Nucleus accumbens (tissue), 56 donors: ENCODE data around the gene EEF1E1.

Experiments used
- DNase-seq, 56 donors: peaks; one replicate each; lab custom pipeline; 2025; lab: John Stamatoyannopoulos, UW

The EEF1E1 gene

DNA sequence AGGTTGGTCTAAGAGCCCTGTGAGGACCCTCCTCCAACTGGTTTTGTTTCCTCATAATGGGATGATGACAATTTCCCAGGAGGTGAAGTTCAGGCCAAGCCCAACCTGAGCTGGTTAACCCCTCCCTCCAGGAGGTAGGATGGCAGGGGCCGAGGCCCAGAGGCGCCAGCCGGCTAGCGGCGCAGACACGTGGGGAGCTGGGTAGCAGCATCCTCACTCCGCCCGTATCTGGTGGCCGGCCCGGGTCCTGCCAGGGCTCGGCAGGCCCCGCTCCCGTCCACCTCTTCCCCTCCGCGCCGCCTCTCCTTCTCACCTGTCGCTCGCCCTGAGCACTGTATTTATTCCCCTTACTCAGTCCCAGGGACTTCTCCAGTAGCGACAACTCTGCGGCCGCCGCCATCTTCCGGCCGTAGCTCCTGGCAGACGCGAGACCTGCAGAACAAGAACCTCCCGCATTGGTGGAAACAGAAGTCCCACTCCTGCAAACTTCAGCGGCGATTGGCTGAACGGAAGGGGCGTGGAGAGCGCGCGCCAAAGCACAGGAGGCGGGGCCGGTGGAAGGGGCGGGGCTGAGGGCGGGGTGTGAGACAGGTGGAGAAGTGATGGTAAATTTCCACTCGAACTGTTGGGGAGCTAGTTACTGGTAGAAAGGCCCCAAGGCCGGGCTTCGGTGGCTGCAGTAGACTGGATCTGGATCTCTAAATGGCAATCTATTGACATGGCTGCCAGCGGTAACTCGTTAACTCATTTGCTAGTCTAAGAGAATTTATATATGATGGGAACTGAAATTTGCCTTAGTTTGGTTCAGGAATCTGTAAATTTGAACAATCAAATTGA, at the start of gene EEF1E1:
Gene EEF1E1, minus strand, starts transcription at position 427 of the 837 bp plus-strand sequence. Its CDS starts 27 bp downstream, at position 400.
- DNase-seq, result peak; percentile 55 to 98 (median 92)

DNA sequence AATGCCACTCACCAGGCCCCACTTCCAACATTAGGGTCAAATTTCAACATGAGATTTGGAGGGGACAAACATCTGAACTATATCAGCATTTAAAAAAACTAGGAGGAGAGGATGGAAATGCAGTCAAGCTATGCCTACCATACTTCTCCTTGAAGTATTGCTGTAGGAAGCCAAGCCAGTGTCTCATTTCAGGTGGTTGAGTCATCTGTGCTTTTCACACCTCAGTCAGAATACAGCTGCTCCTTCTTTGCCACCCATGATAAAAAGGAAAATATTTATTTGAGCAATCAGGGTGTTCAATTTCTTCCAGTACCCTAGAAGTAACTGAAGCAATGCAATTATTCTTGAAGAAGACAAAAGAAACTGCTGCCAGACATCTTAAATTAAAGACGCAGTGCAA, 47.0 kb upstream of the EEF1E1 start:
- no peak for DNase-seq

DNA sequence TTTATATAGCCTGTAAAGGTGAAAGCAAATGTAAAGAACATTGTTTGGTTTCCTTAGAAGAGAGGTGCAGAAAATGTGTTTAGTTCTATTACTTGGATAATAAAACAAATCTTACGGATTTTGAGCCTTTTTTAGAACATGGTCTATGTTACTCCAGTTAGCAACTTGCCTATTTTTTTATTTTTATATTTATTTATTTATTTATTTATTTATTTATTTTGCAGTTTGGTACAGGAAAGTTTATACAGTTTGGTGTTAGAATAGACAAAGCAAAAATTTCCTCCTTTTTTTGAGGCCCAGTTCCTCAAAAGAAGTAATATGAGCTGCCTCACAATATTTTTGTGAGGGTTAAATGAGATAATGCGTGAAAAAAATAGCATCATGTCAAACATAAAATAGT, 41.6 kb upstream of the EEF1E1 start:
- no peak for DNase-seq

DNA sequence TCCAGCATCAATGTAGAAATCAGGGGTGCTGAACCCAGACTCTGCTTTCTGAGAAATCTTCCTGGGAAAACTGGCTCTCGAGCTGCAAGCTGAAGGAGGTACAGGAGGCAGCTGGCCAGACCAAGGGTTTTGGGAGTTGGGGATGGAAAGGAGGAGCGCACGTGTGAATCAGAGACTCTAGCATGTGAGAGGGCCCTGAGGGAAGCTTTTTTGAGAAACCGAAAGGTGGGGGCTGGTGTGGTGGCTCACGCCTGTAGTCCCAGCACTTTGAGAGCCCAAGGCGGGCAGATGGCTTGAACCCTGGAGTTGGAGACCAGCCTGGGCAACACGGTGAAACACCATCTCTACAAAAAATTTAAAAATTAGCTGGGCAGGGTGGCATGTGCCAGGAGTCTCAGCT, 37.1 kb upstream of the EEF1E1 start:
- DNase-seq, result no peak

DNA sequence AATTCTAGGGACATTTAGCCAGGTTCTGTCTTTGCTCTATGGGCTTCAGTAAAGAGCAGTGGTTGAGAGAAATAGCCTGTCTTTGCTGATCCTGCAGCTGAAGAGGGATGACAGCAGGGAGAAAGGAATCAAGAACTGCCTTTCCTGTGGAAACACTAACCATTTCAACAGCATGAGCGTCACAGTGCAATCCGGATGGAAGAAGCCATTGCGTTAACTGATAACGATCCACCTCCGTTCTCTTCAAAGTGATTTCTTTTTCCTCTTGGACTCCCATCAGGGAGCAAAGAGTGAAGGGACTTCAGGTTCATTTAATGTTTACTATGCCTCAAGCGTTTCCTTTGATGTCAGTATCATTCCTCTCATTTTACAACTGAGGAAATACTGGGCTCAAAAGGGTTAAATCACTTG, 35.2 kb upstream of the EEF1E1 start:
- DNase-seq, result no peak

DNA sequence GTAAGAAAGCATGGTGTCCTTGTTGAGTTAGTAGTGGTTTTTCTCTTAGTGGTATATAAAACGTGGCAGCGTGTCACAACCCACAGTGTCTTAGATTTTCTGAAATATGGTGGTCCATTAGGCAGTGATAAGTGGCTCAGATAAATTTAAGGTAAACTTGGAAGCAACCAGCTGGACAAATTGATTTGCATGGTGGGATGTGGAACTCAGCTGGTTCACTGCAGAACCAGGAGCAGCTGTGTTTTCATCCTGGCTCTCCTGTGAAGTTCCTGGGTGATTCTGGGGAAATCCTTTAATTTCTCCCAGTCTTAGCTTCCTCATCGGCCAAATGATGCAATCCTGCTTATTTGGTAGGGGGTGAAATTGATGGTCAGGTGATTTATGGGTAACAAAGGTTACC, 32.9 kb upstream of the EEF1E1 start:
- DNase-seq, result no peak

DNA sequence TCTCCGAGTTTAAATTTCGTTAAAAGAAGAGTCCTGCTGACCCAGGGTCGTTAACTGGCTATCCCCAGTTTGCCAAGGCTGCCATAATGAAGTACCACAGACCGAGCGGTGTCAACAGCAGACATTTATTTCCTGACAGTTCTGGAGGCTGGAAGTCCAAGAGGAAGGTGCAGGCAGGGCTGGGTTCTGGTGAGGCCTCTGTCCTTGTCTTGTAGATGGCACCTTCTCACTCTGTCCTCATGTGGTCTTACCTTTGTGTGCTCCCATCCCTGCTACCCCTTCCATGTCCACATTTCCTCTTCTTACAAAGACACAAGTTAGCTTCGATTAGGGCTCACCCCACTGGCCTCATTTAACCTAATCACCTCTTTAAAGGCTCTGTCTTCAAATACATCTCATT, 29.8 kb upstream of the EEF1E1 start:
- no peak for DNase-seq

DNA sequence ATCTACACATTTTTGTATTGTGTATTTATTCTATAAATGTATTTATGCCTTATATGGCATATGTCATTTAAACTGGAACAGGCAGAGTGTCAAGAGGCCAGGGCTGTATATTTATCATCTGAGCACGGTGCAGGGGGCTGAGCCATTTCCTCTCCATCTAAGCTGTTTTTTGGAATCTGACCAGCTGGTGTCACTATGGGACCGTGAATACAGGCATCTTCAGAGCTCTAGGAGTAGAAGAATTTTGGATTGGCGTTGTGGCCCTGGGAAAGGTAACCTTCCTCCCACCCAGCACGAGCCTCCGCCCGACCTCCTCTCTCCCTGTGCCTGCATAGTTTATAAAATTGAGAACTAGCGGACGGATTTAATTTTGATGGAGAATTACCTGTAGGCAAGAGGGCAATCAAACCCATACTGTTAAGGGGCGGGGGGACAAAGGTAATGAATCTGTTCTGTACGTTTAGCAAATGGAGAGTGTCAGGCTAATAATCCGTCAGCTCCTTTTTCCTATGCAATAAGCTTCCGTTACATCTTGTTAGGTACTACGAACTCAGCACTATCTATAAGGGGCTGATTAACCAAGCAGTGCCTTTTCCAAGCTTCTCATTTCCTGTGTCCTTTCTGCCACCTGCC, 29.0 kb upstream of the EEF1E1 start:
- DNase-seq, result peak in 35 of 56 donors; percentile 0 to 69 (median 16)

DNA sequence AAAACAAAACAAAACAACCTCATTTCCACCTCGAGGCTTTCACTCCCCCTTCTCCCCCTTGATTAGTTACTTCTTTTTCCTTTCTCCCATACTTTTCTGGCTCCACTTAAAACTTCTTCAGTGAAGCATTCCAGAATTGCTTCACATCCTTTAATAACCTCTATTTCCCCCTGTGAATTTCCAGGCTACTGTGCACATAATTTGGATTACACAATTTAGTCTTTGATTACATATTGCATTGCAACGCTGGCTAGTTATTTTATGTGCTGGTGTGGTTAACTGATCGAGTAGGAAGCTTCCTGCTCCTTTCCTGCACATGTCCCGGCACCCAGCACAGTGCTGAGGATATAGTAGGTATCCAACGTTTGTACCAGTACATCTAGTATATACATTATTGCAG, 28.1 kb upstream of the EEF1E1 start:
- DNase-seq, result no peak

DNA sequence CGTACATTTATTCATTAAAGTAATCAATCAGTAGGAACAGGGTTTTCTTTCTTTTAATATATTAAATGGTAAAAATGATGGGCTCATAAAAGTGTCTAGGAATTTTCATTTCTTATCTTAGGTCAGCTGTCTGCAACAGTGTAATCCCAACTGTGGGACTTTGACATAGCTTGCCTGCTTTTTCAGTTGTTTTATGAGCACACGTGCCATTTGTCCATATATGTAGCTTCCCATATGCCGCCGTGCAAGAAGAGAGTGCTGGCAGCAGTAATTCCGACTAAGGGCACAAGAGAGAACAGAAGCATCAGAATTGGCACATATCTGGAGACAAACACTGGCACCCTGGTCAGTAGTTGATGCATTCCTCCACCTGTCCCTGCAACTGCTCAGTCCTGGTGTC, 20.9 kb upstream of the EEF1E1 start:
- DNase-seq, result no peak

DNA sequence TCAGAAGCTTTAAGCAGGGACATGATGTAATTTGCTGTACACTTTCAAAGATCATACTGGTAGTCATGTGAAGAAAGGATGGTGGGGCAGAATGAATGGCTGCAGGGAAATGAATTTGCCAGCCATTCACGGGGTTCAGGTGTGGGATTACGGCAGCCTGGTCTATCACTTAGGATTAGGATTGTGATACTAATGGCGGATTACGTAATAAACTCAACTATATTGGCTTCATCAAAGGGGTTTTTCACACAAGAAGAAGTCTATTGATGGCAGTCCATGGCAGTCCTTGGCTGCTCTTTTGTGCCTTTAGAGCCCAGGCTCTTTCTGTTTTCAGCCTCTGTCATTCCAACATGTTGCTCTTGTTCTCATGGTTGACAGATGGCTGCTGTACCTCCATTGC, 12.6 kb upstream of the EEF1E1 start:
- no peak for DNase-seq

DNA sequence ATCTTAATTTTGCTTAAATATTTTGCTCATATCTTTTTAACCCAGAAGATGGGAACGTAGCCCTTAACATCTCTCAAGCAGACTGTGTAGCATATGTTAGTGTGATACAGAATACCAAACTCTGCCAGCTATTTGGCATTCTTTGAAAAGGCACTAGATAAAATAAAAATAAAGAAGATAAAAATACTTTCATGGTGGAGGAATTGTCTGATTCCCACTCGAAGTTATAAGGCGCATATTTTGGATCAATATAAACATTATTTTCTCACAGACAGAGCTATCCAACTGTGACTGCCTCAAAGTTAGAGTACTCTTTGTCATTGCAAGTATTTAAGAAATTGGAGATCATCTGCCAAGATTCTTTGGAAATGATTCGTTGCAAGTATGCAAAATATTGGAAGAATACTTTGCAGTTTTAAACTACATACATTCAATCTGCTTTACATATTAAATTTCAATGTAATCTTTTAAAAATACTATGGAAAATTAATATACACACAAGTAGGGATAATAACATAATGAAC, 10.8 kb upstream of the EEF1E1 start:
- no peak for DNase-seq

DNA sequence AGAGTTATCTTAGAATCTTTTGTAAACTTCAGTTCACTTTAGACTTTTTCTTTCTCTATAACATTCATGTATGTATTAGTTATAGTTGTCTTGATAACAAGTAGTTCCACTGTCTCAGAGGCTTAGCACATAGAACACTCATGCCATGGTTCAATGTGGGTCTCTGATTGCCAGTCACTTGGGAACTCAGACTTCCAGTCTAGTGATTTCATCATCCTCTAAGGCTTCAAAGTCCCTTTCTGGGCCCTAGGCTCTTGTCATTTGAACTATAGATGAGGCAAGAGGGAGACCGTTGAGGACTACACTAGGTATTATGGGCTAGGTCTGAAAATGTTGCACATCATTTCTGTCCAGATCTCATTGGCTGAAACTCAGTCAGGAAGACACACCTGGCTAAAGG, 8.4 kb upstream of the EEF1E1 start:
- DNase-seq, result no peak

DNA sequence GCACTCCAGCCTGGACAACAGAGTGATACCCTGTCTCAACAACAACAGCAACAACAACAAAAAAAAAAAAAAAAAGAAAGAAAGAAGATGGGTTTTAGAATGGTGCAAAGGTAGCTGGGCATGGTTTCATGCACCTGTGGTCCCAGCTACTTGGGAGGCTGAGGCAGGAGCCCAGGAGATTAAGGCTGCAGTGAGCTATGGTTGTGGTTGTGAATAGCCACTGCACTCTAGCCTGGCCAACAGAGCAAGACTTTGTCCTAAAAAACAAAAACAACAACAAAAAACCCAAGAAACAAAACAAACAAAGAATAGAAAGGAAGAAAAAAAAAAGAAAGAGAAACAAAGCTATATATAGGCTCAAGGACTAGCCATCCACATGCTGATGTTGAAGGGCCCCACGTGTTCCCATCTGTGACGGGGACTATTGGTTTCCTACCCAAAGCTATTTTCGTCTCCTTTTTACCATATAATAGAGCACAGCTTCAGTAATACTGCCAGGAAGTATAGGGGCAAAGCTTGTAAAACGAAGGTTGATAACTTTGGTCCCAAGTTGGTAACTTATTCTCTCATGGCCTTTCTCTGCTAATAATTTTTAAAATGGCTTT, 7.9 kb upstream of the EEF1E1 start:
- no peak for DNase-seq

DNA sequence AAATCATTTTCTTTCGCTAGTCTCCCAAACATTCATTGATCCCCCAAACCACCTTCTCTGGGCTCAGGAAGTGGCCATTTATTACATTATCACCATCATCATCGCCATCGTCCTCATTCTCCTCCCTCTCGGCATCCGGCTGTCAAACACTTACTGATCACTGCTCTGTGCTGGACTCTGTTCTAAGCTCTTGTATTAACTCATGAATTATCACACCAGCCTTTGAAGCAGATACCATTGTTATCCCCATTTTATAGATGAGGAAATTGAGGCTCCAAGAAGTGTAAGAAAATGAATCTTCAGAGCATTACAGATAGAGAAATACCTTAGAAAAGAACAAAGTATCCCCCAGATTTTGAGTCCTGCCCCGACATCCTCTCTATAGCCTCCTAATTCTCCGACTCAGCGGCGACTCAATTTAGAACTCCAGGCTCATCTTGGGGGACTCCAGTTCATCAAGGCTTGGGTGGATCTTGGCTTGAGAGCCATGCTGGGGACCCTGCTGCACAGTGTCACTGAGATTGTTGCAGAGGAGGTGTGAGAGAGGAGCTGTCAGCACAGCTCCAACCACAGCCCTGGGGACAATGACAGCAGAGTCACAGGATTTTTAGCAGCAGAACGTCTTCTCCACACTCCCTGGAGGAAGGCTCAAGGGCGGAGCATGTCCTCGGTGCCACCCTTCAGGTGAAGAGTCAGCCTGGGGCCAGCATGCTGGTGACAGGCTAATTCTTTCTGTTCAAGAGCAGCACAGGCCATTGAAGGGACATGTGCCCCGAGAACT, 6.6 kb upstream of the EEF1E1 start:
- no peak for DNase-seq

DNA sequence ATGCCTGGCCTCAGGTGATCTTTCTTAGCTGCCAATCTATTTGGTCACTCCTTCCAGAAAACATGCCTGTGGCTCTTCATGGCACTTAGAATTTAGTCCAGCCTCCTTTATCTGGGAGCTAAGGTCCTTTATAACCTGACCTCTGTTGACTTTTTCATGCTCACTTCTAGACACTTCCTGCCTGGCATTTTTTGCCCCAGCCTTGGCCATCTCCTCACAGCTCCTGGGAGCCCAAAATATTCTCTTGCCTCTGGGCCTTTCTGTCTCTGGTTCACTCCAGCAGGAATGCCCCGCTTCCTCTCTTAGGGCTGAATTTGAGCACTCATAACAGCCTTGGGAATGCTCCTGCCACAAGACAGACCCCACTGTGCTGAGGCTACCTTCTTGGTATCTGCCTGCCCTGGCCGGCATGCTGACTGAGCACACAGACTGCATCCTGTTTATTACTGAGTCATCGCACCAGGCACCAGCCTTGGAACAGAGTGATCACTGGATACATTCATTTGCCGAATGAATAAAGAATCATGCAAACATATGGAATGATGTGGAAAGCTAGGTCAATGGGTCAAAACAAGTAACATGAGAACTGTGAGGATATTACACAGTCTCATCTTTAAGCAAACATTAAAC, 5.8 kb upstream of the EEF1E1 start:
- peak in 4 of 56 donors; percentile 1 to 17 (median 9) for DNase-seq

DNA sequence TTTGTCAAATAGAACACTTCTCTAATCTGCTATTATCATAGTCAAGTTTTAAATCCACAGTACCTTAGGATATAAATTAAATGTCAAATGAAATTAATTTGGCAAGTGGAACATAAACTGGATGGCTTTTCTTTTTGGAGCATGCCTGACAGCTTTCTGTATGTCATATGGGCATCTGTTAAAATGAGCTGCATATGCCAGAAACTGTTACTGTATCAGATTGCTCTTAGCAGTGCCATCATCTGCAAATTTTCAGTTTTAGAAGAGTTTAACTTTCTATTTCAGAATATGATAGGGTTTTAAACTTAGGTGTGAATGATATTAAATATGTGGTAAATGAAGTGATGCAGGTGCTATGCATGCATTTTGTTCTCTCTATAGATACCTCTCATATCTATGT, 3.4 kb upstream of the EEF1E1 start:
- DNase-seq, result no peak

DNA sequence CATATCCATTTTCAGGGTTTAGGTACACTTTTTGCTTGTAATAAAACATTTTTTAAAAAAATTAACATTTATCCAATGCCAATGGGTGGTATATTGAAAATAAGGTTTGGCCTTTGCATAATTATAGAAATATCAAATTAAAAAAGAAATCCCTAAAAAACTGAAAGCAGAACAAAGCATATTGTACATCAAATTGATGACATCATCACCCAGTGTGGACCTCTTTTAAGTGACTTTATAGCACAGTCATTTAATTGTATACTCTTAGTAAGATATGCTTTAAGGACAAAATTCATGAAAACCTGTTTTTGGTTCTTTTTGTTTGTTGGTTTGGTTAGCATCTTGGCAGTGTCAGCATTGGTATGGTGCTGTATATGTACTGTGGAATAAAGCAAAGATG, 1.4 kb upstream of the EEF1E1 start:
- DNase-seq, result no peak

DNA sequence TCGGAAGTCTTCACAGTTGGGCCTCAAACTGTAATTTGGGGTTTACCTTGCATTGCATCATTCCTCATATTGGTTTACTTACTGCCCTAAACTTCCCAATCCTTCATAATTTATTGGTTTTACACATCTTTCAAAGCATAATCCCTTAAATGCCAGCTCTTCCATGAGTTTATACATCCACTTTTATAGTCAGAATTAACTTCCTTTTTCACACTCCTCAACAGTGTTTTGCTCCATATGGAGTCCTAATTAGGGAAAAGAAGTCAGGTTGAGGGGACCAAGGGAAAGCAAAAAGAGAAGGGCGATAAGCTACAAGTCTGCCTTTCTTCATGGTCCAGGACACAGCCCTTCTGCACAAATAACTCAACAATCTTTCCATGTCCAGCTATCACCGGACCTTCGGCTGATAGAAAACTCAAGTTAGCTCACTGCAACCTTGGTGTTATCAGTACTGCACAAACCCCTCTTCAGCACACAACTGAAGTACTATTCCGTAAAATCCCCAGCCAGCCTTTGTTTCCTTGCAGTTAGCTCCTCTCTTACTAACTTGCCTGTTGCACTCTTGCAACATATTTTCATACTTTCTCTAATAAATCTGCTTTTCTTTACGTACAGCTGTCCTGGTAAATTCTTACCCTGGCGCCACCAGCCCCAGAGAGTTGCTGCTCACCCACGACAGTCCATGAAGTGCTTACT, 2.0 kb downstream of the EEF1E1 start:
- DNase-seq, result no peak

DNA sequence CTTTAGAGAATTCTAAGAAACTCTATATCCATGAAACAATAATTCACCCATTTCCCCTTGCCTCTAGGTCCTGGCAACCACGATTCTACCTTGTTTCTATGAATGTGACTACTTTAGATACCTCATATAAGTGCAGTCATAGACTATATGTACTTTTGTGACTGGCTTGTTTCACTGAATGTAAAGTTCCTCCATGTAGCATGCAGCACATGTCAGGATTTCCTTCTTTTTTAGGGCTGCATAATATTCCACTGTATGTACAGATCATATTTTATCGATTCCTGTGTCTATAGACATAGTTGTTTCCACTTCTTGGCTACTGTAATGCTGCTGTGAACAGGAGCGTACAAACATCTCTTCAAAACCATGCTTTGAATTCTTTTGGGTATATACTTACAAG, 11.7 kb downstream of the EEF1E1 start:
- no peak for DNase-seq
